Activated CD8-positive, alpha-beta T cell treated with anti-CD3 and anti-CD28 coated beads, Interleukin-2, amount 10 ng/mL, durations not matched to agents 7 days and 5 days (primary cell): Measurements from ENCODE around the gene LHFPL3. TPM values are rescaled to one million over a fixed set of nuclear protein-coding genes. Genes with fewer than 3 reads are reported as not detected.
"Not testable (repeated sequence)": the region's sequence is repeated elsewhere in the genome, so short reads cannot be mapped to it uniquely, and the experiment has no call there.

Source experiments
- ATAC-seq: fragments of 150-1000 bp; cut with Tn5 transposase; one replicate; pipeline ENCODE4 v1.10.0; 2021; ENCODE audit warnings: moderate library complexity
- CTCF ChIA-PET: fragments of 350-600 bp; sonication (Branson Sonifier 250); formaldehyde crosslinking; loops from one replicate; lab custom pipeline; 2021; ENCODE audit warnings: antibody characterized with exemption; lab: Charles Lee
- POLR2A ChIA-PET: fragments of 350-600 bp; sonication (Branson Sonifier 250); formaldehyde crosslinking; loops from one replicate; lab custom pipeline; 2021; ENCODE audit warnings: antibody characterized with exemption; lab: Charles Lee
- DNase-seq: peaks from one replicate; pipeline ENCODE4 v3.0.0-alpha.2; 2020
- H3K27ac Mint-ChIP-seq: one replicate; pipeline ENCODE4 v1.8.0; 2021; ENCODE audit warnings: mild to moderate bottlenecking, mixed read lengths
- H3K27me3 Mint-ChIP-seq: one replicate; pipeline ENCODE4 v1.8.0; 2021; ENCODE audit warnings: low read depth, mixed read lengths
- H3K36me3 Mint-ChIP-seq: one replicate; pipeline ENCODE4 v1.8.0; 2021; ENCODE audit warnings: low read depth, mixed read lengths
- H3K4me1 Mint-ChIP-seq: one replicate; pipeline ENCODE4 v1.8.0; 2021; ENCODE audit warnings: low read depth, mixed read lengths
- H3K4me3 Mint-ChIP-seq: one replicate; pipeline ENCODE4 v1.8.0; 2021; ENCODE audit warnings: mild to moderate bottlenecking, mixed read lengths
- H3K9me3 Mint-ChIP-seq: one replicate; pipeline ENCODE4 v1.8.0; 2022; ENCODE audit warnings: mixed read lengths; ENCODE audit not compliant: insufficient read depth
- total RNA-seq, 2 experiments: library from RNA; stranded (reverse); gene quantifications; one replicate each; pipeline ENCODE4 v1.2.3, GENCODE V29; 2021

Gene LHFPL3
- total RNA-seq, 2 experiments from 2014 or later = not detected

- H3K4me1 Mint-ChIP-seq = no peaks in the 10 kb centered on the region
- ATAC-seq (no peak), DNase-seq (no peak)
- CTCF ChIA-PET = interaction anchor here (1.0 kb wide), 1 partner anchor 13 kb away, joined by 4 read pairs; no protein-coding TSS in a partner anchor
- H3K36me3 Mint-ChIP-seq = no peaks in the 10 kb centered on the region
- no peak overlapping the region for H3K4me3 Mint-ChIP-seq
- peaks cover 2% of the 10 kb centered on the region for H3K27me3 Mint-ChIP-seq
- H3K9me3 Mint-ChIP-seq = no peaks in the 10 kb centered on the region
- no peak overlapping the region for H3K27ac Mint-ChIP-seq
- POLR2A ChIA-PET = no interaction called here
Observed at GRCh38 chr7:104657134-104657533, 328.7 kb downstream of the LHFPL3 start.

- Mint-ChIP-seq H3K27ac (no peak overlapping the region), H3K36me3 (no peaks in the 10 kb centered on the region), H3K4me3 (no peak overlapping the region), H3K27me3 (peaks cover 6% of the 10 kb centered on the region), H3K9me3 (no peaks in the 10 kb centered on the region), H3K4me1 (no peaks in the 10 kb centered on the region)
- no peak for ATAC-seq
- ChIA-PET CTCF (no interaction called here), POLR2A (no interaction called here)
- DNase-seq = no peak
Observed at GRCh38 chr7:104661575-104661974, 333.2 kb downstream of the LHFPL3 start.

- DNase-seq = no peak
- ChIA-PET POLR2A (no interaction called here), CTCF (no interaction called here)
- Mint-ChIP-seq H3K27me3 (peaks cover 5% of the 10 kb centered on the region), H3K9me3 (no peaks in the 10 kb centered on the region), H3K36me3 (no peaks in the 10 kb centered on the region), H3K4me1 (no peaks in the 10 kb centered on the region), H3K27ac (no peak overlapping the region), H3K4me3 (no peak overlapping the region)
- ATAC-seq = no peak
Observed at GRCh38 chr7:104664648-104665047, 336.2 kb downstream of the LHFPL3 start.

GRCh38 chr7:104677587-104677986 is 349.2 kb downstream of the LHFPL3 start:
- ATAC-seq (no peak), DNase-seq (no peak)
- H3K9me3 Mint-ChIP-seq = no peaks in the 10 kb centered on the region
- H3K4me1 Mint-ChIP-seq = no peaks in the 10 kb centered on the region
- no peaks in the 10 kb centered on the region for H3K36me3 Mint-ChIP-seq
- H3K27ac Mint-ChIP-seq = no peak overlapping the region
- POLR2A ChIA-PET = no interaction called here
- no peak overlapping the region for H3K4me3 Mint-ChIP-seq
- no peaks in the 10 kb centered on the region for H3K27me3 Mint-ChIP-seq
- CTCF ChIA-PET = no interaction called here

GRCh38 chr7:104679085-104679484 is 350.7 kb downstream of the LHFPL3 start:
- no peaks in the 10 kb centered on the region for H3K9me3 Mint-ChIP-seq
- H3K27ac Mint-ChIP-seq = no peak overlapping the region
- H3K36me3 Mint-ChIP-seq = no peaks in the 10 kb centered on the region
- H3K27me3 Mint-ChIP-seq = no peaks in the 10 kb centered on the region
- H3K4me3 Mint-ChIP-seq = no peak overlapping the region
- ChIA-PET POLR2A (interaction anchor here (0.6 kb wide), 1 partner anchor 957 kb away, joined by 4 read pairs; no protein-coding TSS in a partner anchor), CTCF (no interaction called here)
- ATAC-seq (no peak), DNase-seq (no peak)
- H3K4me1 Mint-ChIP-seq = no peaks in the 10 kb centered on the region

- Mint-ChIP-seq H3K9me3 (no peaks in the 10 kb centered on the region), H3K36me3 (no peaks in the 10 kb centered on the region), H3K4me3 (no peak overlapping the region), H3K27me3 (no peaks in the 10 kb centered on the region), H3K27ac (no peak overlapping the region), H3K4me1 (no peaks in the 10 kb centered on the region)
- ATAC-seq = no peak
- ChIA-PET CTCF (no interaction called here), POLR2A (no interaction called here)
- DNase-seq = no peak
Observed at GRCh38 chr7:104686286-104686685, 357.9 kb downstream of the LHFPL3 start.

GRCh38 chr7:104694710-104695109 is 366.3 kb downstream of the LHFPL3 start:
- no peaks in the 10 kb centered on the region for H3K36me3 Mint-ChIP-seq
- no peak for ATAC-seq
- H3K4me1 Mint-ChIP-seq = no peaks in the 10 kb centered on the region
- no peak overlapping the region for H3K27ac Mint-ChIP-seq
- H3K4me3 Mint-ChIP-seq = no peak overlapping the region
- no peak for DNase-seq
- POLR2A ChIA-PET = no interaction called here
- H3K27me3 Mint-ChIP-seq = no peaks in the 10 kb centered on the region
- CTCF ChIA-PET = no interaction called here
- H3K9me3 Mint-ChIP-seq = no peaks in the 10 kb centered on the region

GRCh38 chr7:104695563-104695962 is 367.2 kb downstream of the LHFPL3 start:
- Mint-ChIP-seq H3K4me1 (no peaks in the 10 kb centered on the region), H3K27me3 (no peaks in the 10 kb centered on the region), H3K36me3 (no peaks in the 10 kb centered on the region), H3K9me3 (no peaks in the 10 kb centered on the region), H3K27ac (no peak overlapping the region), H3K4me3 (no peak overlapping the region)
- CTCF ChIA-PET = no interaction called here
- no peak for ATAC-seq
- DNase-seq = no peak
- POLR2A ChIA-PET = no interaction called here

GRCh38 chr7:104700336-104700735 is 371.9 kb downstream of the LHFPL3 start:
- Mint-ChIP-seq H3K36me3 (no peaks in the 10 kb centered on the region), H3K9me3 (no peaks in the 10 kb centered on the region), H3K4me1 (no peaks in the 10 kb centered on the region), H3K27ac (no peak overlapping the region), H3K27me3 (no peaks in the 10 kb centered on the region), H3K4me3 (no peak overlapping the region)
- ChIA-PET CTCF (no interaction called here), POLR2A (no interaction called here)
- no peak for ATAC-seq
- no peak for DNase-seq

- not testable (repeated sequence) for H3K36me3 Mint-ChIP-seq
Observed at GRCh38 chr7:104721027-104721426, 392.6 kb downstream of the LHFPL3 start.

GRCh38 chr7:104723001-104723400 is 394.6 kb downstream of the LHFPL3 start:
- POLR2A ChIA-PET = no interaction called here
- H3K27ac Mint-ChIP-seq = no peak overlapping the region

More at GRCh38 chr7:104721027-104721426, 392.6 kb downstream of the LHFPL3 start:
- CTCF ChIA-PET, H3K27me3 Mint-ChIP-seq, DNase-seq, H3K27ac Mint-ChIP-seq, H3K4me1 Mint-ChIP-seq, H3K9me3 Mint-ChIP-seq, ATAC-seq, POLR2A ChIA-PET, H3K4me3 Mint-ChIP-seq: not testable (repeated sequence)

GRCh38 chr7:104758504-104758903 is 430.1 kb downstream of the LHFPL3 start:
- ATAC-seq (no peak), DNase-seq (no peak)
- no peak overlapping the region for H3K4me3 Mint-ChIP-seq
- ChIA-PET CTCF (no interaction called here), POLR2A (no interaction called here)
- no peaks in the 10 kb centered on the region for H3K36me3 Mint-ChIP-seq
- H3K9me3 Mint-ChIP-seq = no peaks in the 10 kb centered on the region
- no peaks in the 10 kb centered on the region for H3K4me1 Mint-ChIP-seq
- peaks cover 3% of the 10 kb centered on the region for H3K27me3 Mint-ChIP-seq
- H3K27ac Mint-ChIP-seq = no peak overlapping the region

More at GRCh38 chr7:104723001-104723400, 394.6 kb downstream of the LHFPL3 start:
- Mint-ChIP-seq H3K4me1 (no peaks in the 10 kb centered on the region), H3K27me3 (peaks cover 3% of the 10 kb centered on the region), H3K36me3 (no peaks in the 10 kb centered on the region), H3K4me3 (no peak overlapping the region), H3K9me3 (no peaks in the 10 kb centered on the region)
- CTCF ChIA-PET = no interaction called here
- no peak for DNase-seq
- no peak for ATAC-seq

GRCh38 chr7:104761892-104762291 is 433.5 kb downstream of the LHFPL3 start:
- no peak overlapping the region for H3K4me3 Mint-ChIP-seq
- H3K9me3 Mint-ChIP-seq = no peaks in the 10 kb centered on the region
- peaks cover 3% of the 10 kb centered on the region for H3K27me3 Mint-ChIP-seq
- H3K4me1 Mint-ChIP-seq = no peaks in the 10 kb centered on the region
- no peaks in the 10 kb centered on the region for H3K36me3 Mint-ChIP-seq
- no peak for ATAC-seq
- ChIA-PET POLR2A (no interaction called here), CTCF (no interaction called here)
- no peak overlapping the region for H3K27ac Mint-ChIP-seq
- no peak for DNase-seq
